GM06990 (cell line): ENCODE results near the gene ADGRG3.

Experiments used
- DNase-seq: peaks from one replicate; pipeline ENCODE4 v3.0.0-alpha.2; 2011; ENCODE audit not compliant: insufficient read length; ENCODE audit errors: extremely low read depth
- H3K27me3 ChIP-seq: replicated peaks from 2 replicates; pipeline ENCODE4 v1.6.0; 2011; ENCODE audit warnings: low read length; ENCODE audit not compliant: control insufficient read depth, insufficient read depth
- H3K36me3 ChIP-seq: 2 replicates; pipeline ENCODE4 v1.5.1; 2011; ENCODE audit warnings: low read length; ENCODE audit not compliant: control insufficient read depth, insufficient read depth
- H3K4me3 ChIP-seq: replicated peaks from 2 replicates; pipeline ENCODE4 v1.5.1; 2011; ENCODE audit warnings: low read depth, mild to moderate bottlenecking, control low read depth, low read length
- CTCF ChIP-seq: IDR thresholded peaks from 2 replicates; pipeline ENCODE4 v1.5.1; 2011; ENCODE audit warnings: low read length, control low read depth, mild to moderate bottlenecking, inconsistent platforms; ENCODE audit not compliant: insufficient read depth, poor library complexity, severe bottlenecking

ADGRG3 gene

GRCh38 chr16:57643910-57644309 is 24.2 kb upstream of the ADGRG3 start:
- H3K27me3 ChIP-seq, result peaks cover 4% of the 10 kb centered on the region

GRCh38 chr16:57644383-57645014 is 23.6 kb upstream of the ADGRG3 start:
- peaks cover 4% of the 10 kb centered on the region for H3K27me3 ChIP-seq
- H3K4me3 ChIP-seq, result no peak overlapping the region
- DNase-seq, result no peak
- no peak for TF ChIP-seq CTCF
- H3K36me3 ChIP-seq, result no peaks in the 10 kb centered on the region

More at GRCh38 chr16:57643910-57644309, 24.2 kb upstream of the ADGRG3 start:
- no peaks in the 10 kb centered on the region for H3K36me3 ChIP-seq
- no peak for DNase-seq
- TF ChIP-seq CTCF, result no peak
- H3K4me3 ChIP-seq, result no peak overlapping the region

GRCh38 chr16:57645169-57645568 is 22.9 kb upstream of the ADGRG3 start:
- no peak for DNase-seq
- no peaks in the 10 kb centered on the region for H3K36me3 ChIP-seq
- H3K27me3 ChIP-seq, result peaks cover 4% of the 10 kb centered on the region
- no peak for TF ChIP-seq CTCF
- H3K4me3 ChIP-seq, result no peak overlapping the region

GRCh38 chr16:57645691-57646387 is 22.3 kb upstream of the ADGRG3 start:
- Histone ChIP-seq H3K4me3 (no peak overlapping the region), H3K27me3 (peaks cover 3% of the 10 kb centered on the region), H3K36me3 (no peaks in the 10 kb centered on the region)
- no peak for TF ChIP-seq CTCF
- DNase-seq, result no peak

GRCh38 chr16:57646388-57647039 is 21.6 kb upstream of the ADGRG3 start:
- Histone ChIP-seq H3K27me3 (0 out of 2 replicates have a peak, but pooled peaks cover 3% of the 10 kb centered on the region), H3K4me3 (no peak overlapping the region), H3K36me3 (no peaks in the 10 kb centered on the region)
- DNase-seq, result no peak
- no peak for TF ChIP-seq CTCF
